ENCODE measurements around the gene CALY. TPM values are rescaled to one million over a fixed set of nuclear protein-coding genes. Genes with fewer than 3 reads are reported as not detected.

The CALY gene, protein sequence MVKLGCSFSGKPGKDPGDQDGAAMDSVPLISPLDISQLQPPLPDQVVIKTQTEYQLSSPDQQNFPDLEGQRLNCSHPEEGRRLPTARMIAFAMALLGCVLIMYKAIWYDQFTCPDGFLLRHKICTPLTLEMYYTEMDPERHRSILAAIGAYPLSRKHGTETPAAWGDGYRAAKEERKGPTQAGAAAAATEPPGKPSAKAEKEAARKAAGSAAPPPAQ
- 0.30 to 0.52 TPM (median 0.46 TPM) in 5 replicates for total RNA-seq (2022; extraction: Qiagen RNA extraction)

DNA sequence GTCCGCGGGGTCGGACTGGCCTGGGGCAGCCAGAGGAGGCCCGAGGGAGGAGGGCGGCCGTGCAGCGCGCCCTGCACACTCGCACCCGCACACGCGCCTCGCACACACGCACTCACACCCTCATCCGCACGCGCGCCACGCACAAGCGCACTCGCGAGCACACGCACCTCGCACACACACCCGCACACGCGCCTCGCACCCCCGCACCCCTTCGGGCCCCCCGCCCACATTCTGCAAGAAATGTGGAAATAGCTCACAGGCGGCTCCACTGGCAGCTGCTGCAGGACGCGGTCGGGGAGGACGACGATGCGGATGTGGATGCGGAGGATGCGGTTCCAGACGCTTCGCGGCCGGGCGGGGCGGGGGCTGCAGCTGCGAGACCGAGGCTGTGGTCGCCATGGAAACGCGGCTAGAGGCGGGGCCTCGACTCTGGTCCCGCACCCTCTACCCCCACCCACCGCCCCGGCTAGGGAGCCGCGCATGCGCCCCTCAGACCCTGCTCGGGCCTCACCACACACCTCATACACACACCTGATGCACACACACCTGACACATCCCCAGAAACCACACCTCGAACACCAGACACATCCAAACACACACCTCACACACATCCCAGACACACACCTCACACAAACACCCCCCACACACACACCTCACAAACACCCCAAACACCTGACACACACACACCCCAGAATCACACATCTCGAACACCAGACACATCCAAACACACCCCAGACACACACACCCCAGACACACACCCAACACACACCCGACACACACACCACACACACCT is at the start of gene CALY:
Gene CALY, minus strand, starts transcription at position 320 of the 793 bp plus-strand sequence. CDS start 7,907 bp downstream, outside the sequence.

DNA sequence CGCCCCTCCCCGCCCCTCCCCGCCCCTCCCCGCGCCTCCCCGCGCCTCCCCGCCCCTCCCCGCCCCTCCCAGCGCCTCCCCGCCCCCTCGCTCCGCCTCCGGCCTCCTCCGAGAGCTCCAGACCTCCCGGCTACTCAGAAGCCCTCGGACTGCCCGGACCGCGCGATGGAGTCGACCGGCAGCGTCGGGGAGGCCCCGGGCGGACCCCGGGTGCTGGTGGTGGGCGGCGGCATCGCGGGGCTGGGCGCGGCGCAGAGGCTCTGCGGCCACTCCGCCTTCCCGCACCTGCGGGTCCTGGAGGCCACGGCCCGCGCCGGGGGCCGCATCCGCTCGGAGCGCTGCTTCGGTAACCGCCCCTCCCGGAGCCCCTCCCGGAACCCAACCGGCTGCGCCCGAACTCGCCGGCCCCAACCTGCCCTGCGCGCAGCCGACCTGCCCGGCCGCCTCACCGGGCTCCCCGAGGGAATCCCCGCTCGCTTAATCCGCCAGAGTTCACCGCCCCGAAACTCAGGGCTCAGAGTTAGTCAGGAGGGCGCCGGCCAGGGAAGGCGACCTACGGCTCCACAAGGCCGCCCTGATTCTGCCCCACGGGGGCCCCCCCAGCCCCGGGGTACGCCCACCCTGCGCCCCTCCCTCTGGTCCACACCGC is 42.6 kb upstream of the CALY start, which contains the start of gene PAOX:
Gene PAOX, plus strand, starts transcription at position 111 of the 649 bp plus-strand sequence. Its CDS starts 55 bp downstream, at position 166.

DNA sequence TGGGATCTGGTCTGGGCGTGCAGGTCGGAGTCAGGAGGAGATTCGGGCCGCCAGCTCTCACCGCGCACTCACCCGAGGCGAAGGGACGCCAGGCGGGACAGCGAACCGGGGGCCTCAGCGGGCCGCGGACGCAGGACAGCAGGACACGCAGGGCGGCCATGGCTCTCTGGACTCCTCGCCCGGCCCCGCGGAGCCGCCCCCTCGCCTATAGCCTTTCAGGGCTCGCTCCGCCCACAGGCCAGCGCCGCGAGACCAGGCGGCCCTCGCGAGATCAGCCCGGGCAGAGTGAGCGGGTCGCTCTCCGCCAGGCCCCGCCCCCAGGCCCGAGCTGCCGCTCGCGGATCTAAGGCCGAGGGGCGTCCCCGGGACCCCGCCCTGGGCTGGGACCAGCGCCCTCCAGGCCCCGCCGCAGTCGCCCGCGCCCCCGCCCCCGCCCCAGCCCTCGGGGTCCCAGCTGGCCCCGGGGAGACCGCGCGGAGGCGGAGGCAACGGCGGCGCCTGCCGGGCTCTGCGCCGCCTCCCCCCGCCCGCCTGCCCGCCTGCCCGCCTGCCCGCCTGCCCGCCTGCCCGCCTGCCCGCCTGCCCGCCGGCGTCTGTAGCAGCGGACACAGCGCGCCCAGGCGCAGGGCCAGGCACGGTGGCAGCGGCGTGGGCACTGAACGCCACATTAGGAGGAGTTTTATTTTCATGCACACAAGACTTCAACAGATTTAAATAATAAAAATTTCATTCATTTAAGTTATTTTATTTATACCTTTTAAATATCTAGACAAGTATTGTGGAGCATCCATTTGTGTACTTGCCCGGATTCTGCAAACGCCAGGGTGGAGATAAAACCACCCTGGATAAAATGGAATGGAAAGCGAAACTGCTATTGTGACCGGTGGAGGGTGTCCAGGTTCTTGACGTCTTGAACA is 36.7 kb upstream of the CALY start, which contains the start of gene ECHS1:
Gene ECHS1, minus strand, starts transcription at position 181 of the 917 bp plus-strand sequence. Its CDS starts 21 bp downstream, at position 160.

DNA sequence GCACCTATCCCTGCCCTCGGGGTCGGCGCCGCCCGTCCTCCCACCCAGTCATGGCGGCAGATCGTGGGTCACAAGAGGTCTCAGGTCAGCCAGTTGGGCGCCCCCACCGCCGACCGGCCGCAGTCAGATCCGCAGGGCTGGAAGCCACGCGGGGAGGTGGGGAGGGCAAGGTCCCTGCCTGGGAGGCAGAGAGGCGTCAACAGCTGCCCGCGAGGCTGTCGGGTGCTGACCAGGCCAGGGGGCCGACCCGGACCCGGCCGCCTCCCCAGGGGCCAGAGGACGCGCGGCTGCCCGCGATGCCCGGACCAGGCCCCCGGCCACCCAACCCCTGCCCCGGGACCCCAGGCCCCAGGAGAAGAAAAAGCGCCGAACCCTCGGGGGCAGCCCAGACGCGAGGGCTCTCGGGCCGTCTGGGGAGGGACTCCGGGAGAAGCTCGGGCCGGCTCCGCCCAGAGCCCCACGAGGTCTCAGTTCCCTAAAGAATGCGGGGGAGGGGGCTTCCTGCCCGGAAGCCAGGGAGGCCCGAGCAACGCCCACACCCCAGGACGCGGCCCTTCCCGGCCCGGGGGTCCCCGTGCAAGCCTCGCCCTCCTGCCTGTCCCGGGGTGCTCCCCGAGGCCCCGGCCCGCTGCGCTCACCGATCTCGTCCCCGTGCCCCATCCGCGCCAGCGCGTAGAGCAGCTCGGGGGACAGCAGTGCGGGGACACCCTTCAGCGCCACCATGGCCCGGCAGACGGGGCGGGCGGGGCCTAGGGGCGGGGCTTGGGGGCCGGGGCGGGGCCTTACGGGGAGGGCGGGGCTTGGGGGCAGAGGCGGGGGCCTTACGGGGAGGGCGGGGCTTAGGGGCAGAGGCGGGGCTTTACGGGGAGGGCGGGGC is 20.8 kb upstream of the CALY start, which contains the start of gene FUOM:
Gene FUOM, minus strand, starts transcription at position 735 of the 877 bp plus-strand sequence. Its CDS starts 12 bp downstream, at position 723.

DNA sequence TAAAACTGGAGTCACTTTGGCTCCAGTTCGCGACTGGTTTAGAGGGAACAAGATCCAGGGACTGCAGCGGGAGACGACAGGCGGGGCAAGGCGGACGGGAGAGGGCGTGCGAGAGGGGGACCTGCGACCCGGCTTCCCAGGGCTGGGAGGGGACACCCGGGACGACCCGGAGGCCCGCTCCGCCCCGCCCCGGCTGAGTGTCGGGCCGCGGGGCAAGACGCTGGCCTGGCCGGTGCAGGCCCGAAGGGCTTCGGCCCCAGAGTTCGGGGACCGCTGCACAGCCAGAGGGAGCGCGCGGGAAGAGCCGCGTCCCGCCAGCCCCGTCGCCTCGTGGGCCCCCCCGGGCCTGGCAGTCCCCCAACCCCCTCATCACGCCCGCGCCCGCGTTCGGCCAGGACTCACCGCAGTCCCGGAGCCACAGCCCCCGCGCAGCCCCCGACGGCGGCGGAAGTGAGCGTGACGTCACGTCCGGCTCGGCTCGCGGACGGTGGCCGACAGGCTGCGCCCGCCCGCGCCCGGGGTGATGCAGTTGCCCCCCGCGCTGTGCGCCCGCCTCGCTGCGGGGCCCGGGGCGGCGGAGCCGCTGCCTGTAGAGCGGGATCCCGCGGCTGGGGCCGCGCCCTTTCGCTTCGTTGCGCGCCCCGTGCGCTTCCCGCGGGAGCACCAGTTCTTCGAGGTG is 28.1 kb downstream of the CALY start, which contains the start of the genes TUBGCP2 and ZNF511:
Gene TUBGCP2, minus strand, starts transcription at position 452 of the 679 bp plus-strand sequence. CDS start 5,931 bp downstream, outside the sequence.
Gene ZNF511, plus strand, starts transcription at position 494 of the 679 bp plus-strand sequence. Its CDS starts 30 bp downstream, at position 524.

DNA sequence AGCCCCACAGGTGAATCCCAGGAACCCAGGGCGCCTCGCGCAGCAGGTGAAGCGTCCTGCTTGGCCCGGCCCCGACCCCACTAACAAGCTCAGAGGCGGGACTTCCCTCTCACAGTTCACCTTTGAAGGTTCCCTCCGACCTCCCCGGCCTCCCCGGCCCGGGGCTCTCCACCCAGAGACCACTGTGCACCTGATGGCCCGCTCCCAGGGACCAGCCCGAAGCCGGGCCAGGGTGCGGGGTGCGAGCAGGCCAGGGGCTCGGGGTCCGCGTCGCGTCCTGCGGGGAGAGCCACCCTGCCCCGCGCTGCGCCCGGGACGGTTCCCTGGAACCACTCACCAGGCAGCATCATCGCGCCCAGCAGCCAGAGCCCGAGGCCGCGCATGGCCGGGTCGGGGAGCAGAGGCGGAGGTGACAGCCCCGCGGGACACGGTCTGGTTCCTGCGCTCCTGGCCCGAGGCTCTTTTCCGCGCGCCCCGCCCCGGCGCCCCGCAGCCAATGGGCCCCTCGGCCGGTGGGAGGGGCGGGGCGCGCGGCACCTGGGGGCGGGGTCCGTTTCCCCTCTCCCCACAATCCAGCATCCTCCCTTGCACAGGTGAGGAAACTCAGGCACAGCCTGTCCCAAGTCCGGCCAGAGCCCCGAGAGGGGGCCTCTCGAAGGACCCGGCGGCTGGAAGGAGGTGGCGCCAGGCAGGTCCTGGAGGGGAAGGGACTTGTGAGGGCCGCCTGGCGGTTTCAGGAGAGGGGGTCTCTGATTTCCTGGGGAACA is 60.1 kb downstream of the CALY start, which contains the start of gene ADAM8:
Gene ADAM8, minus strand, starts transcription at position 434 of the 767 bp plus-strand sequence. Its CDS starts 51 bp downstream, at position 383.

Other genes with a start within 250 kb of the CALY start
- 0.24 to 0.44 TPM (median 0.34 TPM) in 5 replicates for gene ADGRA1, start 249.0 kb downstream of the CALY start, total RNA-seq (2022; extraction: Qiagen RNA extraction)
- 0.60 to 1.5 TPM (median 1.3 TPM) in 5 replicates for gene KNDC1, start 176.7 kb downstream of the CALY start, total RNA-seq (2022; extraction: Qiagen RNA extraction)
- gene UTF1, start 106.7 kb downstream of the CALY start, total RNA-seq (2022; extraction: Qiagen RNA extraction): not detected in 5 replicates
- not detected in 5 replicates for gene VENTX, start 99.0 kb downstream of the CALY start, total RNA-seq (2022; extraction: Qiagen RNA extraction)
- gene ADAM8, start 60.0 kb downstream of the CALY start, total RNA-seq (2022; extraction: Qiagen RNA extraction): 1.2 to 2.9 TPM (median 2.6 TPM) in 5 replicates
- gene TUBGCP2, start 28.0 kb downstream of the CALY start, total RNA-seq (2022; extraction: Qiagen RNA extraction): 36.0 to 38.5 TPM (median 37.2 TPM) in 5 replicates
- gene ZNF511, start 28.0 kb downstream of the CALY start, total RNA-seq (2022; extraction: Qiagen RNA extraction): 60.8 to 75.5 TPM (median 68.0 TPM) in 5 replicates
- 0.09 to 0.21 TPM (median 0.13 TPM) in 3 of 5 replicates, not detected in the others for gene PRAP1, start 10.5 kb upstream of the CALY start, total RNA-seq (2022; extraction: Qiagen RNA extraction)
- 11.3 to 14.6 TPM (median 13.2 TPM) in 5 replicates for gene FUOM, start 21.1 kb upstream of the CALY start, total RNA-seq (2022; extraction: Qiagen RNA extraction)
- 130 to 143 TPM (median 133 TPM) in 5 replicates for gene ECHS1, start 36.5 kb upstream of the CALY start, total RNA-seq (2022; extraction: Qiagen RNA extraction)
- gene PAOX, start 42.4 kb upstream of the CALY start, total RNA-seq (2022; extraction: Qiagen RNA extraction): 1.4 to 2.5 TPM (median 2.0 TPM) in 5 replicates
- gene MTG1, start 57.3 kb upstream of the CALY start, total RNA-seq (2022; extraction: Qiagen RNA extraction): 37.9 to 48.9 TPM (median 47.8 TPM) in 5 replicates
- gene SPRN, start 87.7 kb upstream of the CALY start, total RNA-seq (2022; extraction: Qiagen RNA extraction): 0.30 to 0.41 TPM (median 0.33 TPM) in 5 replicates
- 0.14 to 0.33 TPM (median 0.29 TPM) in 5 replicates for gene SCART1, start 117.0 kb upstream of the CALY start, total RNA-seq (2022; extraction: Qiagen RNA extraction)
- gene CYP2E1, start 190.5 kb upstream of the CALY start, total RNA-seq (2022; extraction: Qiagen RNA extraction): 0.11 to 0.18 TPM (median 0.17 TPM) in 5 replicates
- not detected in 5 replicates for gene SYCE1, start 228.7 kb upstream of the CALY start, total RNA-seq (2022; extraction: Qiagen RNA extraction)

All from A549 treated with dexamethasone at 1 μM for 4 hours (cell line).